T47D (cell line): ENCODE measurements around the gene SLC12A9.

Experiments
- DNase-seq, 2 experiments: peaks; one replicate each; pipeline versions ENCODE4 v3.0.0 to v3.0.0-alpha.2; 2011 to 2012; ENCODE audit warnings: low read depth in 1 of 2, low spot score in 1 of 2
- JUND ChIP-seq: IDR thresholded peaks from 2 replicates; pipeline ENCODE4 v1.6.1; 2012; ENCODE audit warnings: low read depth
- in situ Hi-C: cut with HindIII; loops from 2 replicates; pipeline ENCODE4 v1.10.0; 2016; ENCODE audit warnings: low sequenced_read_pairs, low pct_unique_long_range_greater_than_20kb

SLC12A9 gene

DNA sequence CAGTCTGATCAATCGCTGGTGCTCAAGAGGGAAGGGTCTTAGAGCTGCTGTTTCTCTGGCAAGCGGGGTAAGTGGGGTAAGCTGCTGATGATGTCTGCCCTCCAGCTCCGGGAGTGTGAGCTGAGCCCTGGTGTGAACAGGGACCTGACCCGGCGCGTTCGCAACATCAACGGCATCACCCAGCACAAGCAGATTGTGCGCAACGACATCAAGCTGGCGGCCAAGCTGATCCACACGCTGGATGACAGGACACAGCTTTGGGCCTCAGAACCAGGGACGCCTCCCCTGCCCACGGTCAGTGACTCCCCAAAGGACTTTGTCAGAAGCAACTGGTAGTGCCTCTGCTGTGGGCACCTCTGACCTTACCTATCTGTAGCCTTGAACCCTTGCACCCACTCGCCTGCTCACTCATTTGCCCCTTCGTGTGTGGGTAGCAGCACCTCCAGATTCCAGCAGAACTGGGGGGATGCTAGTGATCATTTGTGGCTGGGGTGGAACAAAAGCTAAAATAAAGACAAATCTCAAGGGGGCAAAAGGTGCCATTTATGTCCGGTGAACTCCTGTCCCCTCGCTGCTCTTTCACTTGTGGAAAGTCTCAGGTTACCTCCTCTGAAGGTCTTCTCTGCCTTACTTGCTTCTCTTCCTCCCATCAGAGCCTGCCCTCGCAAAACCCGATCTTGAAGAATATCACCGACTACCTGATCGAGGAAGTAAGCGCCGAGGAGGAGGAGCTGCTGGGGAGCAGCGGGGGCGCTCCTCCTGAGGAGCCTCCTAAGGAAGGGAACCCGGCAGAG is 33.8 kb downstream of the SLC12A9 start:
- DNase-seq, result no peak
- in situ Hi-C loops, result no loop called here
- no peak for TF ChIP-seq JUND

DNA sequence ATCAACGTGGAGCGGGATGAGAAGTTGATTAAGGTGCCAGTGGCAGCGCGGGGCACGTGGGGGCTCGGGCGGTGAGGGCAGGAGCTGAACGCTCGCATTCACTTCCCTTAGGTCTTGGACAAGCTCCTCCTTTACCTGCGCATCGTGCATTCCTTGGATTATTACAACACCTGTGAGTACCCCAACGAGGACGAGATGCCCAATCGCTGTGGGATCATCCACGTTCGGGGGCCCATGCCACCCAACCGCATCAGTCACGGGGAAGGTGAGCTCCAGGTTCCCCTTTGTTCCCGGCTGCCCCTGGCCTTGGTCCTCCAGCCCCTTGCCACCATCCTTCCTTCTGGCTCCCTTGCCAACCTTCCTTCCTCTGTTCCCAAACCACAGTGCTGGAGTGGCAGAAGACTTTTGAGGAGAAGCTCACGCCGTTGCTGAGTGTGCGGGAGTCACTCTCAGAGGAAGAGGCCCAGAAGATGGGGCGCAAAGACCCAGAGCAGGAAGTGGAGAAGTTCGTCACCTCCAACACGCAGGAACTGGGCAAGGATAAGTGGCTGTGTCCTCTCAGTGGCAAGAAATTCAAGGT is 34.5 kb downstream of the SLC12A9 start:
- DNase-seq, result no peak
- in situ Hi-C loops, result no loop called here
- TF ChIP-seq JUND, result no peak

DNA sequence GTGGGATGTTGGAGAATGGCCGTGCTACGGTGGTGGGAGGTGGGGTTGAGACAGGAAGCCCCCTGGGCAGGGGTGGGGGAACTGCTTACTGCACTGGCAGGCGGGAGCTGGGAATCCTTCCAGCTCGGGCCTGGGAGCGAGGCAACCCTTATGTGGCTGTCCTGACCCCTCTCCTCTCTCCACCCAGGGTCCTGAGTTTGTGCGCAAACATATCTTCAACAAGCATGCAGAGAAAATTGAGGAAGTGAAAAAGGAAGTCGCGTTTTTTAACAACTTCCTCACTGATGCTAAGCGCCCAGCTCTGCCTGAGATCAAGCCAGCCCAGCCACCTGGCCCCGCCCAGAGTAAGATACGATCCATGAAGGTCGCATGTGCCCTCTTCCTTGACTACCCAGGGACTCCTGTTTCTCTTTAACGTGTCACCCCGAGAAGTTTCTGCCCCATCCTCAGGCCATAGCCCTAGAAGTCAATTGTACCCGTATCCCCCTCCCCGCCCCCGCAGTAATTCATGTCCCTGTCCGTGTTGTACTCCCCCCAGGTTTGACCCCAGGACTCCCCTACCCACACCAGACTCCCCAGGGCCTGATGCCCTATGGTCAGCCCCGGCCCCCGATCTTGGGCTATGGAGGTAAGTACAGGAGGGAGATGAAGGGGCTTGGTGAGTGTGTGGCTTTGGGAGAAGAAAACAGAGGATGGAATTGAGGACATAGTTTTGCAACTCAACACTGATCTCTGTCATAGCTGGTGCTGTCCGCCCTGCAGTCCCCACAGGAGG is 35.2 kb downstream of the SLC12A9 start:
- in situ Hi-C loops, result no loop called here
- no peak for TF ChIP-seq JUND
- DNase-seq, result no peak

- no peak for TF ChIP-seq JUND
- in situ Hi-C loops, result no loop called here
- DNase-seq, result no peak
Measured at GRCh38 chr7:100888291-100888987, 35.9 kb downstream of the SLC12A9 start.

DNA sequence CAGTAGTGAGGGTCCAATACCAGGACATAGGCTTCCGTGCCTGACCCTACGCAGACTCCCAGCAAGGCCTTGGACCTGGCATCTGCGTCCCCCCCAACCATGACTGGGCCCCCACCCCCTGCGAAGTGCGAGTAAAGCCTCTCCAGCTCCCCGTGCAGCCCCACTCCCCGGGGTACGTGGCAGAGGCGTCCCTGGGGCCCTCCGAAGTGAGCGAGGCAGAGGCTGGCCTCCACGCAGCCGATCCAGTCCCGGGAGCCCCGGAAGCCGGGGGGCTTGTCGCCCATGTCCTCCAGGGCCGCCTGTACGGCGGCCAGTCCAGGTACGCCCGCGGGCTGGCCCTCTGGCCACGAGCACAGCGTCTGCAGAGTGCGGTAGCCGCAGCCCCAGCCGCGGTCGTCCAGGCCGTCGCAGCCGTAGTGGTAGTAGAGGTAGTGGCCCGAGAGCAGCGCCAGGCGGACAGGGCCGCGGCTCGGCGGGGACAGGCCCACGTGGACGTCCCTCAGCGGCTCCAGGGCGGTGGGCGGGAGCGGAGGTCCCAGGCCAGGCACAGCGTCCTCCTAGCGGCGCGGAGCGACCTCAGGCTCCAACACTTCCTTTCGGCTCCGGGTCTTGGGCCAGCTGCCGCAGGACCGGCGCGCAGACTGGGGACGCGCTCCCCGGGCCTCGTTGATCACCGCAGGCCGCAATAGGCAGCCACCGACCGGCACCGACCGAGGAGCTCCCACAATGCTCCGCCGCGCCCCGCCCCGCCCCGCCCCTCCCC is 36.7 kb downstream of the SLC12A9 start, which contains the start of gene UFSP1:
Gene UFSP1, minus strand, starts transcription at position 728 of the 763 bp plus-strand sequence. Its CDS starts 444 bp downstream, at position 284.
- no peak for DNase-seq
- no peak for TF ChIP-seq JUND
- in situ Hi-C loops, result no loop called here

GRCh38 chr7:100890653-100891567 is 38.4 kb downstream of the SLC12A9 start:
- no peak for DNase-seq
- TF ChIP-seq JUND, result no peak
- in situ Hi-C loops, result no loop called here

- no peak for DNase-seq
- TF ChIP-seq JUND, result no peak
- in situ Hi-C loops, result no loop called here
Measured at GRCh38 chr7:100891568-100892247, 39.2 kb downstream of the SLC12A9 start.

DNA sequence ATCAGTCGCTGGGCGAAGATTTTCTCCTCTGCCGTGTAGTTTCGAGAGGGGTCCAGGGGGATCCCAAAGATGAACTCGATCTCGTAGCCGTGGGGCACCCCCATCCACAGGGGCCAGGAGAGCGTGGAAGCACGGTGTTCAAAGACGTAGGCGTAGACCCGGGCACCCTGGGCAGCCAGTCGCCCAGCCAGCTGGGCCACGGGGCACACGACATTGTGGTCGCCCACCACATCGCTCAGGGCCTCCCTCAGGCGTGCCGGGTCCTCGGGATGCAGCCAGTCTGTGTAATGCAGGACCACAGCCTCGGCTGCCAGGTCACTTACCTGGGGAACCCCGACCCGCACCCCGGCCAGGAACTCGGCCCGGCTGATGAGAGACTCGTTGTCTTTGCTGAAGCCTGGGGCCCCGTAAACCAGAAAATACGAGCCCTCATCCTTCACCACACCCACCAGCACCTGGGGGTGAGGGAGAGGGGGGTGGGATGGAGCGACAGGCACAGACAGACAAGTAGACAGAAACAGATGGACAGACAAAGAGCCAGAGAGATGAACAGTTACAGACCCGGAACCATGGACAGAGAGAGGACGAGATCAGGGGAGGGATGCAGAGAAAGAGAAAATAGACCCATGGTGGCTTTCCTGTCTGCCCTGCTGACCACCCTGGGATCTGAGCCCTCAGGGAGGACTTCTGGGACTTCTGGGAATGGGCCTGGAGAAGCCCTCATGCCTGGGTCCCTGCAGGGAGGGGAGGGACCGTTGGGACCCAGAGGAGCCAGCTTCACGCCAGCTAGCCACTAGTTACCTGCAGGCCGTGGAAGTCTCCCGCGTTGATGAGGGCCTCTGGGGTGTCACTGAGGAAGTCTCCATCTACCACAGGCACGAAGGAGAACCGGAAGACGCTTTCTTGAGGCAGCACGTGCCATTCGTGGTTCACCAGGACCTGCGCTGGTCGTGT is 40.1 kb downstream of the SLC12A9 start:
- TF ChIP-seq JUND, result no peak
- no peak for DNase-seq
- in situ Hi-C loops, result no loop called here

- in situ Hi-C loops, result no loop called here
- no peak for TF ChIP-seq JUND
- no peak for DNase-seq
Measured at GRCh38 chr7:100893318-100893895, 40.9 kb downstream of the SLC12A9 start.
